Activated T-cell treated with anti-CD3 and anti-CD28 coated beads, Interleukin-2, amount 50 U/mL, for 72 hours (primary cell): Measurements from ENCODE around the gene RPL41. TPM values are rescaled to one million over a fixed set of nuclear protein-coding genes. Genes with fewer than 3 reads are reported as not detected.
A peak's percentile ranks its signal among the peaks of the same experiment; 100 is the strongest.
"Not testable (repeated sequence)": the region's sequence is repeated elsewhere in the genome, so short reads cannot be mapped to it uniquely, and the experiment has no call there.

ENCODE experiments used
- ATAC-seq, 2 donors: fragments of 150-1000 bp; cut with Tn5 transposase; replicated peaks in 1 of 2; 2 replicates each; pipeline ENCODE4 v1.10.0; 2021; ENCODE audit warnings: moderate library complexity in 2 of 2, mild to moderate bottlenecking in 1 of 2
- DNase-seq, 2 donors: peaks; one replicate each; pipeline ENCODE4 v3.0.0; 2021 to 2022; ENCODE audit warnings: mixed read lengths in 1 of 2
- H3K27ac Mint-ChIP-seq: one replicate; pipeline ENCODE4 v1.8.0; 2022; ENCODE audit warnings: mild to moderate bottlenecking, moderate library complexity, mixed read lengths
- H3K27me3 Mint-ChIP-seq: one replicate; pipeline ENCODE4 v1.8.0; 2022; ENCODE audit warnings: low read depth, mixed read lengths
- H3K36me3 Mint-ChIP-seq, 2 donors: one replicate each; pipeline ENCODE4 v1.8.0; 2022; ENCODE audit warnings: mixed read lengths in 2 of 2, mild to moderate bottlenecking in 1 of 2; ENCODE audit not compliant: insufficient read depth in 2 of 2
- H3K4me1 Mint-ChIP-seq: one replicate; pipeline ENCODE4 v1.8.0; 2022; ENCODE audit warnings: low read depth, mixed read lengths
- H3K4me3 Mint-ChIP-seq, 2 donors: one replicate each; pipeline ENCODE4 v1.8.0; 2022; ENCODE audit warnings: mild to moderate bottlenecking in 2 of 2, mixed read lengths in 2 of 2, moderate library complexity in 2 of 2
- H3K9me3 Mint-ChIP-seq, 2 donors: one replicate each; pipeline ENCODE4 v1.8.0; 2022; ENCODE audit warnings: mixed read lengths in 2 of 2
- total RNA-seq, 2 donors: library from RNA; stranded (reverse); gene quantifications; one replicate each; pipeline ENCODE4 v1.2.3, GENCODE V29; 2022

The RPL41 gene
- 1,000 to 10,000 TPM; 5,172 to 5,269 TPM for total RNA-seq

GRCh38 chr12:56116267-56117081 is at the start of gene RPL41:
Gene RPL41 (plus strand): TSS chr12:56116633.
- Mint-ChIP-seq H3K27ac (peak within 1 kb of the TSS; percentile 99), H3K9me3 (no peaks in the 10 kb centered on the region), H3K4me1 (peaks cover 32% of the 10 kb centered on the region), H3K4me3 (peak within 1 kb of the TSS; percentile 90 to 93), H3K27me3 (no peaks in the 10 kb centered on the region), H3K36me3 (peaks cover 16 to 22% of the 10 kb centered on the region in 2 donors)
- DNase-seq: peak; percentile 94 to 96
- ATAC-seq: peak; percentile 48 to 55

- no peak overlapping the region for H3K27ac Mint-ChIP-seq
- H3K9me3 Mint-ChIP-seq: no peaks in the 10 kb centered on the region
- DNase-seq (no peak), ATAC-seq (no peak)
- H3K4me1 Mint-ChIP-seq: peaks cover 6% of the 10 kb centered on the region
- no peaks in the 10 kb centered on the region for H3K27me3 Mint-ChIP-seq
- H3K36me3 Mint-ChIP-seq: no peaks in the 10 kb centered on the region
- H3K4me3 Mint-ChIP-seq: no peak overlapping the region
Observed at GRCh38 chr12:56071648-56072047, 44.8 kb upstream of the RPL41 start.

- no peaks in the 10 kb centered on the region for H3K36me3 Mint-ChIP-seq
- ATAC-seq (no peak), DNase-seq (no peak)
- H3K9me3 Mint-ChIP-seq: no peaks in the 10 kb centered on the region
- H3K27me3 Mint-ChIP-seq: no peaks in the 10 kb centered on the region
- H3K4me3 Mint-ChIP-seq: no peak overlapping the region
- H3K4me1 Mint-ChIP-seq: no peaks in the 10 kb centered on the region
- no peak overlapping the region for H3K27ac Mint-ChIP-seq
Observed at GRCh38 chr12:56074396-56074795, 42.0 kb upstream of the RPL41 start.

- H3K4me3 Mint-ChIP-seq: peak overlapping the region in 1 of 2 donors; percentile 36
Observed at GRCh38 chr12:56077966-56078365, 38.5 kb upstream of the RPL41 start.

GRCh38 chr12:56078427-56078826 is 38.0 kb upstream of the RPL41 start:
- Mint-ChIP-seq H3K36me3 (no peaks in the 10 kb centered on the region), H3K4me1 (peaks cover 4% of the 10 kb centered on the region), H3K27ac (no peak overlapping the region), H3K27me3 (peaks cover 12% of the 10 kb centered on the region), H3K4me3 (peak overlapping the region; percentile 82 to 88), H3K9me3 (no peaks in the 10 kb centered on the region)
- ATAC-seq (no peak), DNase-seq (no peak)

More at GRCh38 chr12:56077966-56078365, 38.5 kb upstream of the RPL41 start:
- H3K36me3 Mint-ChIP-seq, H3K9me3 Mint-ChIP-seq, H3K27ac Mint-ChIP-seq, H3K4me1 Mint-ChIP-seq, ATAC-seq, DNase-seq: not testable (repeated sequence)
- H3K27me3 Mint-ChIP-seq: peaks cover 12% of the 10 kb centered on the region

DNA sequence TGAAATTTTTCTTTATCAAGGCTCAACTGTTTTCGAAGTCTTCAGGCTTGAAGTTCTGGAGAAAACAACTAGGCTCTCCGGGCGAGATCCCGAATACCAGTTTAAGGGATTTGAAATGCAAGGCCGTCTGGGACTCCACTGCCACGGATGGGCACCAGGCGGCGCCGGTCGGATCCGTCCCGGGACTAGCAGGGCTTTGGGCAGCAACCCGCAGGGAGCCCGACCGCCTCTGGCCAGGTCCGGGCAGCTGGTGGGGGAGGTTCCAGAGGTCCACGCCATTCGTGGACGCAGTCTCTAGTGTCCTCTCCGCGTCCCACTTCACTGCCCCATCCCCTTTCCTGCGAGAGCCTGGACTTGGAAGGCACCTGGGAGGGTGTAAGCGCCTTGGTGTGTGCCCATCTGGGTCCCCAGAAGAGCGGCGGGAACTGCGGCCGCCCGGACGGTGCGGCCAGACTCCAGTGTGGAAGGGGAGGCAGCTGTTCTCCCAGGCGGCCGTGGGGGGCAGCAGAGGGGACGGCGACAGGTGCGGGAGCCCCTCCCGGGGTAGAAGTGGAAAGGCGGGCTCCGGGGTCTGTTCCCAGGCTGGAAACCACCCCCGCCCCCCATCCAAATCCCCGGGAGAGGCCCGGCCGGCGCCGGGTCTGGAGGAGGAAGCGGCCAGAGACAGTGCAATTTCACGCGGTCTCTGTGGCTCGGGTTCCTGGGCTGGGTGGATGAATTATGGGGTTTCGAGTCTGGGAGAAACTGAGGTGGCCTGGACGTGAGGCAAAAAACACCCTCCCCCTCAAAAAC is 37.3 kb upstream of the RPL41 start:
- DNase-seq (peak; percentile 63 to 64), ATAC-seq (peak; percentile 57 to 65)
- H3K27me3 Mint-ChIP-seq: peaks cover 19% of the 10 kb centered on the region
- peaks cover 4% of the 10 kb centered on the region for H3K4me1 Mint-ChIP-seq
- no peaks in the 10 kb centered on the region for H3K9me3 Mint-ChIP-seq
- no peak overlapping the region for H3K27ac Mint-ChIP-seq
- no peaks in the 10 kb centered on the region for H3K36me3 Mint-ChIP-seq
- peak overlapping the region; percentile 82 to 88 for H3K4me3 Mint-ChIP-seq

DNA sequence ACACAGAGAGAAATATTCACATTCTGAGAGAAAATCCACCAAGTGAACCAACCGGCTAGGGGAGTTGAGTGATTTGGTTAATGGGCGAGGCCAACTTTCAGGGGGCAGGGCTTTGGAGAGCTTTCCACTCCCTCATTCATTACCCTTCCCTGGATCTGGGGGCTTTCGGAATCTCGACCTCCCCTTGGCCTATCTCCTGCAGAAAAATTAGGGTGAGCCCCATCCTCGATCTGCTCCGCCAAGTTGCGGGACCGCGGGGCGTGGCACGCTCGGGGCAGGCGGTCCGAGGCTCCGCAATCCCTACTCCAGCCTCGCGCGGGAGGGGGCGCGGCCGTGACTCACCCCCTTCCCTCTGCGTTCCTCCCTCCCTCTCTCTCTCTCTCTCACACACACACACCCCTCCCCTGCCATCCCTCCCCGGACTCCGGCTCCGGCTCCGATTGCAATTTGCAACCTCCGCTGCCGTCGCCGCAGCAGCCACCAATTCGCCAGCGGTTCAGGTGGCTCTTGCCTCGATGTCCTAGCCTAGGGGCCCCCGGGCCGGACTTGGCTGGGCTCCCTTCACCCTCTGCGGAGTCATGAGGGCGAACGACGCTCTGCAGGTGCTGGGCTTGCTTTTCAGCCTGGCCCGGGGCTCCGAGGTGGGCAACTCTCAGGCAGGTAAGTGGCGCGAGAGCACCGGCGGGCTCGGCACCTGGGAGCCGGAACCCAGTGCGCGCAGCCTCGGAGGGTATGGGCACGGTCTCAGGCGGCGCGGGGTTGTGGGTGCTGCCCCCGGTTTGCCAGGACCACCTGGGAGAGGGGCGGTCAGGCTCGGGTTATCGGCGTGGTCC is 36.5 kb upstream of the RPL41 start, which contains the start of gene ERBB3:
TSS of gene ERBB3 (plus strand) at position 443 of the 833 bp plus-strand sequence. CDS start at position 579, 136 bp downstream.
- Mint-ChIP-seq H3K27me3 (peaks cover 19% of the 10 kb centered on the region), H3K4me1 (peaks cover 4% of the 10 kb centered on the region), H3K36me3 (no peaks in the 10 kb centered on the region), H3K27ac (no peak within 1 kb of the TSS), H3K9me3 (no peaks in the 10 kb centered on the region), H3K4me3 (peak within 1 kb of the TSS; percentile 82 to 88)
- ATAC-seq (peak; percentile 88 to 92), DNase-seq (peak; percentile 68 to 78)

DNA sequence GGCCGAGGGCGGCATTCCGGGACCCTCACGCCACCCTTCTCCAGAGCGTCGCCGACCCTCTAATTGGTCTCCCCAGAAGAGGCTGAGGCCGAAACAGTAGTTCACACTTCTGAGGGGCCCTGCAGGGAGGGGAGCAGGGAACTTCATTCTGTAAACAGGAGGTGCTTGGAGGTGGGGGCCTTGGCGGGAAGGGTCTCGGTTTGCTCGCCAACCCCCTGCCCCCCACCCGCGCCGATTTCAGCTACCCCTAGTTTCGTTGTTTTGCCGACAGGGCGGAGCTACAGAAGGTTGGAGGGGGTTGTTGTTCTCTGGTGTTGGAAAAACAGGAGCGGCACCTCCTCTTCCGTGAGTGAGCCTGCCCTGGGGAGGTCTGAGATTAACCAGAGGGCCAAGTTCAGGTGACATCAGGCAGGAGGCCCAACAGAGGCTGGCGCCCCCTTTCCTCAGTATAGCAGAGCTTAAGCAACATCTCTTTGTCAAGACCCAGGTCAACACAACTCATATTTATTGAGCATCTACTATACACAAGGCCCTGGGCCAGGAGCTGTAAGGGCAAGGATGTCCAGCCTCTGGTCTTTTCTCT is 35.8 kb upstream of the RPL41 start:
- H3K36me3 Mint-ChIP-seq: no peaks in the 10 kb centered on the region
- peaks cover 4% of the 10 kb centered on the region for H3K4me1 Mint-ChIP-seq
- no peak for ATAC-seq
- no peak for DNase-seq
- H3K27ac Mint-ChIP-seq: no peak overlapping the region
- H3K4me3 Mint-ChIP-seq: peak overlapping the region; percentile 82 to 88
- H3K27me3 Mint-ChIP-seq: peaks cover 19% of the 10 kb centered on the region
- H3K9me3 Mint-ChIP-seq: no peaks in the 10 kb centered on the region

- Mint-ChIP-seq H3K4me3 (peak overlapping the region; percentile 3 to 12), H3K27me3 (peaks cover 19% of the 10 kb centered on the region), H3K4me1 (peaks cover 4% of the 10 kb centered on the region), H3K36me3 (no peaks in the 10 kb centered on the region), H3K9me3 (no peaks in the 10 kb centered on the region), H3K27ac (peak overlapping the region; percentile 48)
- ATAC-seq: no peak
- no peak for DNase-seq
Observed at GRCh38 chr12:56081393-56082347, 34.8 kb upstream of the RPL41 start.

DNA sequence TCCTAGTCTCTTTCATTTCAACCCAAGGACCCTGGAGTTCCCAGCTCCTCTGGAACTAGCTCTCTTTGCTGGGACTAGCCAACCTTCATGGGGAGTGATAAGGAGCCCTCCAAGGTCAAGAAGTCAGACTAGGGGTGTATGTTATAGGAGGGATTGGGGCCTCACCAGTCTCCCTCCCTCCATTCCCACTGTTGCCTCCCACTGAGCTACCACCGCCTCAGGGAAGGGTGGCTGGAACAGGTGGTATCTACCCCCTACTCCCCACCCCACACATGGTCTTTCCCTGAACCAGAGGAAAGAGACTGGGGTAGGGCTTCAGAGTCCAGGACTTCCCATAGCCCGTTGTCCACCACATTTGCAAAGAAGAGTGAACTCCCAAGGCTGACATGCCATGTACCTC is 34.1 kb upstream of the RPL41 start:
- DNase-seq (no peak), ATAC-seq (no peak)
- Mint-ChIP-seq H3K27ac (no peak overlapping the region), H3K27me3 (peaks cover 19% of the 10 kb centered on the region), H3K4me3 (no peak overlapping the region), H3K4me1 (peaks cover 4% of the 10 kb centered on the region), H3K9me3 (no peaks in the 10 kb centered on the region), H3K36me3 (no peaks in the 10 kb centered on the region)

DNA sequence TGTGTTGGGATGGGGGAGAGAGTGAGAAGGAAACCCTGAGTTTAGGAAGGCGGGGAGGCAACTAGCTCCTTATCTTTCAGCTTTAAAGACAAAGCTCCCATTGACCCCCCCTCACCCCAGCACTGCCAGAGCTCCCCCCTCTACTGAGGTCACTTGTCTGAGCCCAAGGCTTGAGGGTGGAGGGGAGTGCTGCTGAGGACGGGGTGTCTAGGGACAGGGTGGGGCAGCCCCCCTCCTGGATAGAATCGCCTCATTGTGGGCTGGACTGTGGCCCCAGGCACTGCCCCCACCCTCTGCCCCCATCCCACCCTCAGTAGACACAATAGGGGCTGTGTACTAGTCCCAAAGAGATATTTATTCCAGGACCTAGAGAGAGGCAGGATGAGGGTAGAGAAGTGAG is 33.5 kb upstream of the RPL41 start:
- peaks cover 4% of the 10 kb centered on the region for H3K4me1 Mint-ChIP-seq

More for the DNA sequence above, 33.5 kb upstream of the RPL41 start:
- H3K36me3 Mint-ChIP-seq: no peaks in the 10 kb centered on the region
- H3K4me3 Mint-ChIP-seq: no peak overlapping the region
- DNase-seq (no peak), ATAC-seq (no peak)
- peaks cover 19% of the 10 kb centered on the region for H3K27me3 Mint-ChIP-seq
- no peak overlapping the region for H3K27ac Mint-ChIP-seq
- no peaks in the 10 kb centered on the region for H3K9me3 Mint-ChIP-seq
